GM20431 (cell line): Measurements from ENCODE around the gene XPR1.

Experiments used
- in situ Hi-C: fragments of 300-500 bp; cut with MseI, MboI; formaldehyde crosslinking; loops from one replicate; pipeline ENCODE4 v1.15.0; 2020; ENCODE audit warnings: low sequenced_read_pairs; ENCODE audit not compliant: unreplicated experiment

The XPR1 gene

GRCh38 chr1:180921386-180921785 is 289.6 kb downstream of the XPR1 start:
- in situ Hi-C loops = no loop called here

GRCh38 chr1:180921891-180922630 is 290.2 kb downstream of the XPR1 start:
- in situ Hi-C loops = no loop called here

- in situ Hi-C loops = no loop called here
Measured at GRCh38 chr1:180922631-180923015, 290.8 kb downstream of the XPR1 start.

DNA sequence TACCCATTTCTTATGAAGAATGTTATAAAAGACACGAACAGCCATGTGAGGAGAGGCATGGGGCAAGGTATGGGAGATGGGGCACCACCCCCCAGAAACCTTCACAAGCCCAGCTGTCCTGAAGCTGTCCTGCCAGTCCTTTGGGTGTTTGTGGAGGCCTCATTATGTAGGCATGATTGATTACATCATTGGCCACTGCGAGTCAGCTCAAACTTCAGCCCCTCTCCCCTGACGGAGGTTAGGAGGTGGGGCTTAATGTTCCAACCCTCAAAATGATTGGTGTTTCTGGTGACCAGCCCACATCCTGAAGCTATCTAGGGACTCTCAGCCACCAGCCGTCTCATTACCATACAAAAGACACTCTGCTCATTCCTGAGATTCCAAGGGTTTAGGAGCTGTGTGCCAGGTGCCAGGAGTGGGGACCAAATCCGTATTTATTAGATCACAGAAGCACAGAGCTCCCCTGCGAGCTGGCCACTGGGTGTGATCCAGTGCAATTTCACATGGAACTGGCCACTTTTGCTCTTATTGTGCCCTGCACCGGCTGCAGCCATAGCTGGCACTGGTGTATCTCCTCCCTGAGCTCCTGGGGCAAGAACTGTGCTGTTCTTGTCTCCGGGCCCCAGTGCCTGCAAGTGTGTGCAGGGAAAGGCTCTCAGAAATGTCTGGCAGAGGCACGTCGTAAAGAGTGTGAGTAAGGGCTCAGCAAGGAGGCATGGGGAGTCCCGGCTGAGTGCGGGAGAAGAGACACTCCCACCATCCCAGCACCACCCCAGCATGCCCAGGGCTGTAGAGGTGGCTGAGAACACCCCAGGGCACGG is 291.4 kb downstream of the XPR1 start:
- in situ Hi-C loops = no loop called here

- in situ Hi-C loops = no loop called here
Measured at GRCh38 chr1:180923887-180924286, 292.1 kb downstream of the XPR1 start.

GRCh38 chr1:180924939-180925338 is 293.1 kb downstream of the XPR1 start:
- in situ Hi-C loops = no loop called here

DNA sequence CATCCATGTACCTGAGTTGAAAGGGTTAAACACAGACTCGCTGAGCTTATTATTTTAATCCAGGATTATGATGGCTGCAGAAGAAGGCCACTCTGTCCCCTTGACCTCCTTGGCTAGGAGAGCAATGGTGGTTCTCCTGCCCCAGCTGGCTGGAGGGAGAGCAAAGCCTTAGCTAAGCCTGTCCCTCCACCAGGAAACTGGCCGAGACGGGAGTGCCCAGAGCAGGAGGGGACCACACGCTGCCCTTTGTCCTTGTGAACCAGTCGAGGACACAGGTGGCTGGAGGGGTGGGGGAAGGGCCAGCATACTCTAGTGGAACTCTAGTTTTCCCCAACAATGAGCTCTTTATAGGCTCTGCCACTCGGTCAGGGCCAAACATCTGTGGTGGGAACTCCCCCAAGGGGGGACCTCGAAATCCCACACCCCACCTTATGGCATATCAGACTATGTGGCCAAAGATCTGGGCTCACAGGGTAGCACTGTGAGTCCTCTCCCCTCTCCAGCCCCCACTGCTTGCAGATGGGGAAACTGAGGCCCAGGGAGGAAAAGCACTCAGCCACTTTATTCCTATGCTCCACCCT is 293.7 kb downstream of the XPR1 start:
- in situ Hi-C loops = no loop called here

DNA sequence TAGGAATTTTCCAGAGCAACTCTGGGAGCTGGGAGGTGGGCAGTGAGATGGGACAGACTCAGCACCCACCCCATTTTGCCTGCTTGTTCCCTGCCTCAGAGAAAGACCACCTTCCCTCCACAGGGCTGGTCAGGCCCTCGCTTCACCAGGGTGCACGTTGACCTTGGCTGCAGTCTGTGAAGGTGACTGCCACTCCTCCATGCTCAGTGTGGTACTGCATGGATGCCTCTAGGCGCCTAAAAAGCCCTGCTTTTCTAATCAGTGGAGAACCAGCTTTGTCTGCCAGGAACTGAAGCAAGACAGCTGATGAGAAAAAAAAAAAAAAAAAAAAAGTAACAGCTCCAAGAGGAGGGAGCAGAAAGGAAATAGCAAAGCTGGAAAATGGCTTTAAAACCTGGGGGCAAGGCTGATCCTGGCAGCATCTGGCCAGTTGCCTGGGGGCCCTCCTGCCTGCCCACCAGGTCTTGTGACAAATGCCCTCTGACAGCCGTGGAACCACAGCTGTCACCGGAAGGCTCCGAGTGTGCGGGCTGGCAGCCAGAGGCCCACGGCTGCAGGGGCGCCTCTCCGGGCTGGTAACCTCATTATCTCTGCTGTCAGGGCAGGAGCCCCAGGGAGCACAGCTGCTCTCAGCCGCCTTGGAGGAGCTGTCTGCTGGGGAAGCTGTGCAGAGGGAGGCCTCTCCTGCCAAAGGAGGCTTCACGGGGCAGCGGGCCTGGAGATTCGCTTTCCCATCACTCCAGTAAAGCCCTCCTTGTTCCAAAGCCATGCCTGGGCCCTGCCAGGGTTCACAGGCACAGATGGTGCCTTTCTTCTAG is 294.6 kb downstream of the XPR1 start:
- in situ Hi-C loops = no loop called here

DNA sequence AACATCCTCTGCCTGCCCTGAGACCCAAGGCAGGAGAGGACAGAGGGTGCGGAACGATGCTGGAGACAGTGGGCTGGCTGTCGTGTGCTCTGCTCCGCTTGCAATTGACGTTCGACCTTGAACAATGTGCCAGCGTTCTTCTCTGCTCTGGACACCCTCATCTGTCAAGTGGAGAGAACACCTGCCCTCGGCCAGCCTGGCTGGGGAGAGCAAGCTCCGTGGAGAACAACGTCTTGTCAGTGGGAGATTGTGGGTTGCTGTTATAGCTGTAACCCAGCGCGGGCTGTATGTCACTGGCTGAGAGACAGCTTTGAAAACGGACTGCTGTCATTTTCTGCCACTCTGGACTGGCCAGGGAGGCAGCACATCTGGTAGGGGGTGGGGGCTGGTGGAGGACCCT is 295.5 kb downstream of the XPR1 start:
- in situ Hi-C loops = no loop called here

GRCh38 chr1:180927841-180928240 is 296.0 kb downstream of the XPR1 start:
- in situ Hi-C loops = no loop called here

GRCh38 chr1:180928331-180929230 is 296.8 kb downstream of the XPR1 start:
- in situ Hi-C loops = no loop called here

- in situ Hi-C loops = no loop called here
Measured at GRCh38 chr1:180929389-180929788, 297.6 kb downstream of the XPR1 start.

- in situ Hi-C loops = no loop called here
Measured at GRCh38 chr1:180930687-180931086, 298.9 kb downstream of the XPR1 start.

- in situ Hi-C loops = no loop called here
Measured at GRCh38 chr1:180931529-180931928, 299.7 kb downstream of the XPR1 start.

- in situ Hi-C loops = no loop called here
Measured at GRCh38 chr1:180932378-180932777, 300.6 kb downstream of the XPR1 start.

- in situ Hi-C loops = no loop called here
Measured at GRCh38 chr1:180933141-180933540, 301.3 kb downstream of the XPR1 start.

- in situ Hi-C loops = no loop called here
Measured at GRCh38 chr1:180934563-180934962, 302.7 kb downstream of the XPR1 start.

- in situ Hi-C loops = no loop called here
Measured at GRCh38 chr1:180935326-180936109, 303.7 kb downstream of the XPR1 start.
